ENCODE measurements around the gene TCEANC2.
"Not testable (repeated sequence)": the region's sequence is repeated elsewhere in the genome, so short reads cannot be mapped to it uniquely, and the experiment has no call there.

TCEANC2 gene

GRCh38 chr1:54047384-54048305 lies 5.8 kb upstream of the TCEANC2 start:
- DNase-seq (ENCODE audit: low spot score) = no peak
- H3K27ac Mint-ChIP-seq = no peak overlapping the region
- no peaks in the 10 kb centered on the region for H3K27me3 Mint-ChIP-seq (ENCODE audit: low read depth)
- no peaks in the 10 kb centered on the region for H3K9me3 Mint-ChIP-seq
- no peak overlapping the region for H3K4me3 Mint-ChIP-seq
- H3K4me1 Mint-ChIP-seq (ENCODE audit: low read depth) = peaks cover 12% of the 10 kb centered on the region
- H3K36me3 Mint-ChIP-seq (ENCODE audit: low read depth) = peaks cover 18% of the 10 kb centered on the region

- not testable (repeated sequence) for DNase-seq (ENCODE audit: low spot score); H3K27me3 Mint-ChIP-seq (ENCODE audit: low read depth); H3K27ac Mint-ChIP-seq; H3K9me3 Mint-ChIP-seq; H3K36me3 Mint-ChIP-seq (ENCODE audit: low read depth); H3K4me3 Mint-ChIP-seq
- H3K4me1 Mint-ChIP-seq (ENCODE audit: low read depth) = peaks cover 21% of the 10 kb centered on the region
These were observed 3.0 kb upstream of the TCEANC2 start for GRCh38 chr1:54050435-54050834.

- peaks cover 23% of the 10 kb centered on the region for H3K4me1 Mint-ChIP-seq (ENCODE audit: low read depth)
- no peak overlapping the region for H3K4me3 Mint-ChIP-seq
- H3K9me3 Mint-ChIP-seq = no peaks in the 10 kb centered on the region
- H3K27ac Mint-ChIP-seq = no peak overlapping the region
- no peak for DNase-seq (ENCODE audit: low spot score)
- H3K27me3 Mint-ChIP-seq (ENCODE audit: low read depth) = no peaks in the 10 kb centered on the region
- peaks cover 12% of the 10 kb centered on the region for H3K36me3 Mint-ChIP-seq (ENCODE audit: low read depth)
These were observed 1.4 kb upstream of the TCEANC2 start for GRCh38 chr1:54051933-54052430.

GRCh38 chr1:54052431-54052933 lies 926 bp upstream of the TCEANC2 start:
- H3K4me1 Mint-ChIP-seq (ENCODE audit: low read depth) = peaks cover 21% of the 10 kb centered on the region
- H3K27ac Mint-ChIP-seq = no peak overlapping the region
- peaks cover 12% of the 10 kb centered on the region for H3K36me3 Mint-ChIP-seq (ENCODE audit: low read depth)
- H3K27me3 Mint-ChIP-seq (ENCODE audit: low read depth) = no peaks in the 10 kb centered on the region
- H3K4me3 Mint-ChIP-seq = no peak overlapping the region
- H3K9me3 Mint-ChIP-seq = no peaks in the 10 kb centered on the region
- peak; percentile 43 for DNase-seq (ENCODE audit: low spot score)

- Mint-ChIP-seq H3K4me3 (no peak overlapping the region), H3K27me3 (ENCODE audit: low read depth) (no peaks in the 10 kb centered on the region), H3K9me3 (no peaks in the 10 kb centered on the region), H3K27ac (no peak overlapping the region), H3K36me3 (ENCODE audit: low read depth) (peaks cover 22% of the 10 kb centered on the region), H3K4me1 (ENCODE audit: low read depth) (peaks cover 23% of the 10 kb centered on the region)
- DNase-seq (ENCODE audit: low spot score) = no peak
These were observed 483 bp downstream of the TCEANC2 start for GRCh38 chr1:54053745-54054437.

GRCh38 chr1:54054438-54054749 lies 986 bp downstream of the TCEANC2 start:
- Mint-ChIP-seq H3K27ac (no peak overlapping the region), H3K9me3 (no peaks in the 10 kb centered on the region), H3K36me3 (ENCODE audit: low read depth) (peaks cover 24% of the 10 kb centered on the region), H3K27me3 (ENCODE audit: low read depth) (no peaks in the 10 kb centered on the region), H3K4me3 (no peak overlapping the region), H3K4me1 (ENCODE audit: low read depth) (peaks cover 24% of the 10 kb centered on the region)
- DNase-seq (ENCODE audit: low spot score) = no peak

GRCh38 chr1:54064299-54064698 lies 10.9 kb downstream of the TCEANC2 start:
- Mint-ChIP-seq H3K27ac (no peak overlapping the region), H3K9me3 (no peaks in the 10 kb centered on the region), H3K4me1 (ENCODE audit: low read depth) (no peaks in the 10 kb centered on the region), H3K4me3 (no peak overlapping the region), H3K36me3 (ENCODE audit: low read depth) (peaks cover 6% of the 10 kb centered on the region), H3K27me3 (ENCODE audit: low read depth) (no peaks in the 10 kb centered on the region)
- no peak for DNase-seq (ENCODE audit: low spot score)

- Mint-ChIP-seq H3K9me3 (no peaks in the 10 kb centered on the region), H3K4me3 (no peak overlapping the region), H3K4me1 (ENCODE audit: low read depth) (no peaks in the 10 kb centered on the region), H3K27ac (no peak overlapping the region), H3K36me3 (ENCODE audit: low read depth) (peaks cover 18% of the 10 kb centered on the region), H3K27me3 (ENCODE audit: low read depth) (no peaks in the 10 kb centered on the region)
- no peak for DNase-seq (ENCODE audit: low spot score)
These were observed 16.4 kb downstream of the TCEANC2 start for GRCh38 chr1:54069791-54070170.

GRCh38 chr1:54070171-54070837 lies 16.9 kb downstream of the TCEANC2 start:
- DNase-seq (ENCODE audit: low spot score) = no peak
- Mint-ChIP-seq H3K27ac (no peak overlapping the region), H3K4me1 (ENCODE audit: low read depth) (no peaks in the 10 kb centered on the region), H3K9me3 (no peaks in the 10 kb centered on the region), H3K36me3 (ENCODE audit: low read depth) (peaks cover 14% of the 10 kb centered on the region), H3K27me3 (ENCODE audit: low read depth) (no peaks in the 10 kb centered on the region), H3K4me3 (no peak overlapping the region)

GRCh38 chr1:54077359-54077758 lies 24.0 kb downstream of the TCEANC2 start:
- no peak overlapping the region for H3K4me3 Mint-ChIP-seq
- H3K4me1 Mint-ChIP-seq (ENCODE audit: low read depth) = peaks cover 3% of the 10 kb centered on the region
- H3K27me3 Mint-ChIP-seq (ENCODE audit: low read depth) = no peaks in the 10 kb centered on the region
- DNase-seq (ENCODE audit: low spot score) = no peak
- H3K36me3 Mint-ChIP-seq (ENCODE audit: low read depth) = peaks cover 5% of the 10 kb centered on the region
- no peak overlapping the region for H3K27ac Mint-ChIP-seq
- H3K9me3 Mint-ChIP-seq = no peaks in the 10 kb centered on the region

GRCh38 chr1:54080598-54081049 lies 27.2 kb downstream of the TCEANC2 start:
- Mint-ChIP-seq H3K4me3 (no peak overlapping the region), H3K4me1 (ENCODE audit: low read depth) (peaks cover 3% of the 10 kb centered on the region), H3K9me3 (no peaks in the 10 kb centered on the region), H3K27me3 (ENCODE audit: low read depth) (no peaks in the 10 kb centered on the region), H3K36me3 (ENCODE audit: low read depth) (peaks cover 5% of the 10 kb centered on the region), H3K27ac (no peak overlapping the region)
- DNase-seq (ENCODE audit: low spot score) = no peak

GRCh38 chr1:54081306-54082270 lies 28.2 kb downstream of the TCEANC2 start:
- Mint-ChIP-seq H3K27me3 (ENCODE audit: low read depth) (no peaks in the 10 kb centered on the region), H3K4me3 (no peak overlapping the region), H3K36me3 (ENCODE audit: low read depth) (peaks cover 4% of the 10 kb centered on the region), H3K9me3 (no peaks in the 10 kb centered on the region), H3K4me1 (ENCODE audit: low read depth) (peaks cover 3% of the 10 kb centered on the region), H3K27ac (no peak overlapping the region)
- DNase-seq (ENCODE audit: low spot score) = peak; percentile 48

GRCh38 chr1:54084794-54085193 lies 31.4 kb downstream of the TCEANC2 start:
- DNase-seq (ENCODE audit: low spot score) = no peak
- Mint-ChIP-seq H3K27ac (no peak overlapping the region), H3K36me3 (ENCODE audit: low read depth) (no peaks in the 10 kb centered on the region), H3K4me1 (ENCODE audit: low read depth) (peaks cover 3% of the 10 kb centered on the region), H3K9me3 (no peaks in the 10 kb centered on the region), H3K4me3 (no peak overlapping the region), H3K27me3 (ENCODE audit: low read depth) (no peaks in the 10 kb centered on the region)

Measured in T-helper 2 cell treated with Interferon-gamma antibody and Interleukin-4, amounts not matched to agents 5 μg/mL and 100 μg/mL, for 36 hours (primary cell).